ENCODE results near the gene RFC1.
"Not testable (repeated sequence)": the region's sequence is repeated elsewhere in the genome, so short reads cannot be mapped to it uniquely, and the experiment has no call there.

RFC1 gene

GRCh38 chr4:39353478-39354253 lies 12.5 kb downstream of the RFC1 start:
- in situ Hi-C loops (cut with MboI; ENCODE audit: low sequenced_read_pairs), result no loop called here

GRCh38 chr4:39353149-39353477 lies 13.0 kb downstream of the RFC1 start:
- in situ Hi-C loops (cut with MboI; ENCODE audit: low sequenced_read_pairs), result not testable (repeated sequence)

GRCh38 chr4:39349326-39349725 lies 16.8 kb downstream of the RFC1 start:
- in situ Hi-C loops (cut with MboI; ENCODE audit: low sequenced_read_pairs), result no loop called here

GRCh38 chr4:39348371-39349315 lies 17.5 kb downstream of the RFC1 start:
- in situ Hi-C loops (cut with MboI; ENCODE audit: low sequenced_read_pairs), result no loop called here

GRCh38 chr4:39346856-39347519 lies 19.2 kb downstream of the RFC1 start:
- in situ Hi-C loops (cut with MboI; ENCODE audit: low sequenced_read_pairs), result no loop called here

- in situ Hi-C loops (cut with MboI; ENCODE audit: low sequenced_read_pairs), result no loop called here
These were observed 23.4 kb downstream of the RFC1 start for GRCh38 chr4:39342731-39343130.

GRCh38 chr4:39341075-39341725 lies 25.0 kb downstream of the RFC1 start:
- in situ Hi-C loops (cut with MboI; ENCODE audit: low sequenced_read_pairs), result no loop called here

- in situ Hi-C loops (cut with MboI; ENCODE audit: low sequenced_read_pairs), result no loop called here
These were observed 26.2 kb downstream of the RFC1 start for GRCh38 chr4:39339968-39340367.

GRCh38 chr4:39337841-39338240 lies 28.3 kb downstream of the RFC1 start:
- in situ Hi-C loops (cut with MboI; ENCODE audit: low sequenced_read_pairs), result no loop called here

- in situ Hi-C loops (cut with MboI; ENCODE audit: low sequenced_read_pairs), result no loop called here
These were observed 30.6 kb downstream of the RFC1 start for GRCh38 chr4:39335566-39335965.

- in situ Hi-C loops (cut with MboI; ENCODE audit: low sequenced_read_pairs), result no loop called here
These were observed 35.0 kb downstream of the RFC1 start for GRCh38 chr4:39331191-39331590.

GRCh38 chr4:39330353-39330752 lies 35.8 kb downstream of the RFC1 start:
- in situ Hi-C loops (cut with MboI; ENCODE audit: low sequenced_read_pairs), result no loop called here

GRCh38 chr4:39326468-39326977 lies 39.6 kb downstream of the RFC1 start:
- in situ Hi-C loops (cut with MboI; ENCODE audit: low sequenced_read_pairs), result no loop called here

GRCh38 chr4:39324897-39325613 lies 41.1 kb downstream of the RFC1 start:
- in situ Hi-C loops (cut with MboI; ENCODE audit: low sequenced_read_pairs), result no loop called here

- in situ Hi-C loops (cut with MboI; ENCODE audit: low sequenced_read_pairs), result no loop called here
These were observed 41.7 kb downstream of the RFC1 start for GRCh38 chr4:39324446-39324845.

- in situ Hi-C loops (cut with MboI; ENCODE audit: low sequenced_read_pairs), result no loop called here
These were observed 42.3 kb downstream of the RFC1 start for GRCh38 chr4:39323821-39324220.

- in situ Hi-C loops (cut with MboI; ENCODE audit: low sequenced_read_pairs), result no loop called here
These were observed 45.6 kb downstream of the RFC1 start for GRCh38 chr4:39320381-39321115.

GRCh38 chr4:39319676-39320075 lies 46.5 kb downstream of the RFC1 start:
- in situ Hi-C loops (cut with MboI; ENCODE audit: low sequenced_read_pairs), result no loop called here

- in situ Hi-C loops (cut with MboI; ENCODE audit: low sequenced_read_pairs), result no loop called here
These were observed 53.3 kb downstream of the RFC1 start for GRCh38 chr4:39312816-39313215.

All from hTERT RPE-1 (cell line).